ENCODE data around the gene LPAR5. TPM values are rescaled to one million over a fixed set of nuclear protein-coding genes. Genes with fewer than 3 reads are reported as not detected.

LPAR5 gene
- polyA plus RNA-seq, 1 of the 3 experiments (the other 2 are of a cell fraction) = 0.03 TPM

- DNase-seq = no peak
- ChIA-PET POLR2A (interaction anchor here (0.7 kb wide), 1 partner anchor 29 kb away, joined by 6 read pairs; no protein-coding TSS in a partner anchor), CTCF (interaction anchor here (0.6 to 1.3 kb wide), 5 partner anchors 9 to 98 kb away, joined by 3 read pairs; no protein-coding TSS in a partner anchor)
- Histone ChIP-seq H3K4me3 (ENCODE audit: low read depth in 2 of 2, low read length in 1 of 2) (no peak overlapping the region), H3F3A (replicated peaks; ENCODE audit: insufficient read depth) (no peaks in the 10 kb centered on the region), H3K4me2 (no peak overlapping the region), H2AFZ (ENCODE audit: low read depth) (no peak overlapping the region), H3K27ac (ENCODE audit: low read depth in 2 of 2, low read length in 1 of 2) (no peak overlapping the region), H3K36me3 (replicated peaks in 1 of 2; ENCODE audit: control insufficient read depth in 1 of 2, insufficient read depth in 2 of 2, low read length in 1 of 2) (peaks cover 20 to 43% of the 10 kb centered on the region in 2 experiments), H3K9ac (no peak overlapping the region), H3K4me1 (ENCODE audit: control insufficient read depth in 1 of 2, insufficient read depth in 2 of 2, low read depth in 1 of 2, low read length in 1 of 2) (no peaks in the 10 kb centered on the region), H3K79me2 (ENCODE audit: insufficient read depth) (peaks cover under 1% of the 10 kb centered on the region; the same call in 1 of the 2 replicates), H3K27me3 (ENCODE audit: insufficient read depth) (no peaks in the 10 kb centered on the region), H4K20me1 (ENCODE audit: insufficient read depth) (no peaks in the 10 kb centered on the region), H3K9me3 (no peaks in the 10 kb centered on the region), H3K9me2 (no peaks in the 10 kb centered on the region)
- TF ChIP-seq IRF3 (IDR thresholded peaks at IDR 0.05; ENCODE audit: low read depth, low read length) (no peak), TEAD4 (IDR thresholded peaks at IDR 0.05; ENCODE audit: borderline replicate concordance, insufficient read depth) (no peak), RXRA (IDR thresholded peaks at IDR 0.05; ENCODE audit: borderline replicate concordance, low read depth) (no peak), TCF12 (IDR thresholded peaks at IDR 0.05) (no peak), RAD21 (IDR thresholded peaks at IDR 0.05; ENCODE audit: low read length) (no peak), RFX5 (IDR thresholded peaks at IDR 0.05; ENCODE audit: low read length) (no peak), GATA2 (CRISPR knock-in tag; IDR thresholded peaks at IDR 0.05) (no peak), GABPA (IDR thresholded peaks at IDR 0.05; ENCODE audit: low read depth) (no peak), USF2 (IDR thresholded peaks at IDR 0.05; ENCODE audit: borderline replicate concordance, low read depth, low read length) (no peak), MAX (IDR thresholded peaks at IDR 0.05; ENCODE audit: low read depth) (no peak), FOSL2 (IDR thresholded peaks at IDR 0.05; ENCODE audit: borderline replicate concordance, low read depth) (no peak), ZBTB33 (IDR thresholded peaks at IDR 0.05; ENCODE audit: borderline replicate concordance, low read depth) (no peak), EZH2phosphoT487 (IDR thresholded peaks at IDR 0.05; ENCODE audit: borderline replicate concordance, low read depth) (no peak)
- WGBS (ENCODE audit: low lambda C conversion rate) = 94% methylated on average over 11 of the region's 12 CpGs
These were observed 16.6 kb upstream of the LPAR5 start for GRCh38 chr12:6652391-6652790.

GRCh38 chr12:6650832-6651231, 15.1 kb upstream of the LPAR5 start:
- H3K27me3 ChIP-seq (ENCODE audit: insufficient read depth) = no peaks in the 10 kb centered on the region
- peaks cover 11 to 37% of the 10 kb centered on the region in 2 experiments for H3K36me3 ChIP-seq (replicated peaks in 1 of 2; ENCODE audit: control insufficient read depth in 1 of 2, insufficient read depth in 2 of 2, low read length in 1 of 2)
- no peak overlapping the region for H3K4me2 ChIP-seq
- H4K20me1 ChIP-seq (ENCODE audit: insufficient read depth) = no peaks in the 10 kb centered on the region
- no peak overlapping the region for H3K4me3 ChIP-seq (ENCODE audit: low read depth in 2 of 2, low read length in 1 of 2)
- DNase-seq = no peak
- no peaks in the 10 kb centered on the region for H3K9me2 ChIP-seq
- CTCF ChIA-PET = no interaction called here
- no peak overlapping the region for H2AFZ ChIP-seq (ENCODE audit: low read depth)
- H3K9me3 ChIP-seq = no peaks in the 10 kb centered on the region
- no peak overlapping the region for H3K9ac ChIP-seq
- no peak overlapping the region for H3K27ac ChIP-seq (ENCODE audit: low read depth in 2 of 2, low read length in 1 of 2)
- H3F3A ChIP-seq (replicated peaks; ENCODE audit: insufficient read depth) = no peaks in the 10 kb centered on the region
- POLR2A ChIA-PET = no interaction called here
- H3K4me1 ChIP-seq (ENCODE audit: control insufficient read depth in 1 of 2, insufficient read depth in 2 of 2, low read depth in 1 of 2, low read length in 1 of 2) = no peaks in the 10 kb centered on the region
- WGBS (ENCODE audit: low lambda C conversion rate) = 87% methylated on average over 8 of the region's 8 CpGs
- H3K79me2 ChIP-seq (ENCODE audit: insufficient read depth) = no peaks in the 10 kb centered on the region; the same call in 1 of the 2 replicates
- TF ChIP-seq RCOR1 (IDR thresholded peaks at IDR 0.05; ENCODE audit: low read length) (no peak), MXI1 (IDR thresholded peaks at IDR 0.05; ENCODE audit: low read depth, low read length) (no peak), USF2 (IDR thresholded peaks at IDR 0.05; ENCODE audit: borderline replicate concordance, low read depth, low read length) (no peak), IRF3 (IDR thresholded peaks at IDR 0.05; ENCODE audit: low read depth, low read length) (no peak), FOXM1 (IDR thresholded peaks at IDR 0.05; ENCODE audit: low read depth) (no peak), TEAD4 (IDR thresholded peaks at IDR 0.05; ENCODE audit: borderline replicate concordance, insufficient read depth) (no peak), ELF1 (IDR thresholded peaks at IDR 0.05) (no peak), CTCF (IDR thresholded peaks at IDR 0.05) (no peak), TCF12 (IDR thresholded peaks at IDR 0.05) (no peak), GATA2 (CRISPR knock-in tag; IDR thresholded peaks at IDR 0.05) (no peak), CHD2 (IDR thresholded peaks at IDR 0.05; ENCODE audit: low read length, partially characterized antibody) (no peak)
